Stimulated activated CD8-positive, alpha-beta memory T cell treated with anti-CD3 and anti-CD28 coated beads, Interleukin-2, amount 100 ng/mL, for 1 hour (primary cell): ENCODE data around the gene CRYBG3.
A peak's percentile ranks its signal among the peaks of the same experiment; 100 is the strongest.
"Not testable (repeated sequence)": the region's sequence is repeated elsewhere in the genome, so short reads cannot be mapped to it uniquely, and the experiment has no call there.

ENCODE experiments used
- DNase-seq, 2 donors: peaks; one replicate each; pipeline ENCODE4 v3.0.0-alpha.2; 2020; ENCODE audit warnings: low read depth in 2 of 2

Gene CRYBG3

DNA sequence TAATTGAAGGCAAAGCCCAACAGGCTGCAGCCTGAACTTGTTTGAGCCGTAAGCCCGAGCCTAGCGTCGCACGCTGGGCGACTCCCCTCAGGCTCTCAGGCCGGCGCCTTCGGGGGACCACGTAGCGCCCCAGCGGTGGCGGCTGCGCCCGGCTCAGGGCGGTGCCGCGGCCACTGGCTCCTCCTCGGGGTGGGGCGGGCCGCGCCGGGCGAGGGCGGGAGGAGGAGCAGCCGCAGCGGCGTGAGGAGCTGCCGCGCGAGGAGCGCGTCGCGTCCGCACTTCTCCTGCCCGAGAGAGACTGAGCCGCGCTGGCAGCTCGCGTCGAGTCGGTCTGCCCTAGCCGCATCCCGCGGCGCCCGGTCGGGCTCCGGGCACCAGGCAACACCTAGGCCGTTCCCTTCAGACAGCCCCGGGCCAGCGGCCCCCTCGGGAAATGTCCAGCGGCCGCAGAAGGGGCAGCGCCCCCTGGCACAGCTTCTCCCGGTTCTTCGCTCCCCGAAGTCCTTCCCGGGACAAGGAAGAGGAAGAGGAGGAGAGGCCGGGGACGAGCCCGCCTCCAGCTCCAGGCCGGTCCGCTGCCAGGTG lies at the start of gene CRYBG3:
Gene CRYBG3, plus strand, starts transcription at position 238 of the 585 bp plus-strand sequence. Its CDS starts 196 bp downstream, at position 434.
- peak; percentile 63 to 67 for DNase-seq

DNA sequence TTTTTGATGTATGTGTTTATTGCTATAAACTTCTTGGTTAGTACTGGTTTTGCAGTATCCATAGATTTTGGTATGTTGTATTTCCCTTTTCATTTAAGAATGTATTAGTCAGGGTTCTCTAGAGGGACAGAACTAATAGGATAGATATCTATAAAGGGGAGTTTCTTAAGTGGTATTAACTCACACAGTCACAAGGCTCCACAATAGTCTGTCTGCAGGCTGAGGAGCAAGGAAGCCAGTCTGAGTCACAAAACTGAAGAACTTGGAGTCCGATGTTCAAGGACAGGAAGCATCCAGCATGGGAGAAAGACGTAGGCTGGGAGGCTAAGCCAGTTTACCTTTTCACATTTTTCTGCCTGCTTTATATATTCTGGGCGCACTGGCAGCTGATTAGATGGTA lies 48.9 kb upstream of the CRYBG3 start:
- no peak for DNase-seq

DNA sequence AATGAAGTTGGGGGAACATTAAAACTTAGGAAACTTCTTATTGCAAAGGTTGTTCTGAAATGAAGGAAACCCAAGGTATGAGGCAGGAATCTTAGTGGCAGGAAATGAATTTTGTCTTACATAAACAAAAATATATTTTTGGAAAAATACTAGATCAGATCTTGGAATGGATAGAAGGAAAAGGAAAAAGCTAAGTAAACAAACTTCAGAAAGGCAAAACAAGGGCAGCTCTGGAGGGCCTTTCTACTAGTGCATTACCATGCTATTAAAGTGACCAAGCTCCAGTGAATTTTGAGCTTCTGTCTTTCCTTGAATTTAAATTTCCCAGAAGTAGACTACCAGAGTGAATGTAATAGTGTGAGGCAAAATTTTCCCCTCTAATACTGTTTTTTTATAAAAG lies 43.7 kb upstream of the CRYBG3 start:
- DNase-seq = no peak

DNA sequence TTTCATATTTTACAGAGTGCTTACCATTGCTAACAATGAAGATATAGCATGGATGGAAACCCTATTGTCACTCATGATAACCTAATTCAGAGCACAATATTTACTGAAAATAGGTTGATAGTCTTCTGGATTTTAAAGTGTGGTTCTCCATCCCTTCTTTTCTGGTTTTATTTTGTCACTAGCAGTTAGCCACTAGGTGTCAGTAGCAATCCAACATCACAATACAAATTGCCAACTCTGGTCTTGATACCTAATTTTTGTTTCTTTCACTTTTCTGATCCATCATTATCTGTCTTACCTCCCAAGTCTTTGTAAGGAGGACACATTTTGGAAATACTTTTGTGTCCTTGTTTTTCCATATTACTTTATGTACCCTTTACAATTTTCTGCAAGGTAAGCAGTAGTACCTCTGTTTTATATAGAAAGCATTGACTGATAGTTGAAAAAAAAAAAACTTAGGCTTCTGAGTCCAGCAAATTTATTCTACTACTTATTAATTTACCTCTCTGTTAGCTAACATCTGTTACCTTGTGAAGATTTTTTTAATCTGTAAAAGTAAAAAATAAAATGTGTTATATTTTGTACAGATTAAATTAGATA lies 28.3 kb upstream of the CRYBG3 start:
- DNase-seq = no peak

DNA sequence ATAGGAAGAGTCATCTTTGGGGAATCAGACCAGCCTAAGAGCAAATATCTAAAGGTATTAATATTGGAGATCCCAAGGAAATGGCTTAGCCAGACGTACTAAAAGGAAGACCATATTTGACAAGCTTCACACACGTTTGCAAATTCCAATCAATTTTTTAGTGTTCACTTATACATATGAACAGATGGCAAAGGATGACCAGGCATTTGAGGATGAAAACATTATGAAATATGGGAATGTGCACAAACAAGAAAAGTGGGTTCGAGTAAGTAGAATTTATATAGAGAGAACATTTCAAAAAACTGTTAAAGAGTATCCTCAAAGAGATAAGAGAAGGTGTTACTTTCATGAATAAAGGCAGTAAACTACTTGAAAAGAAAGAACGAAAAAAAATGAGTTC lies 25.9 kb upstream of the CRYBG3 start:
- no peak for DNase-seq

DNA sequence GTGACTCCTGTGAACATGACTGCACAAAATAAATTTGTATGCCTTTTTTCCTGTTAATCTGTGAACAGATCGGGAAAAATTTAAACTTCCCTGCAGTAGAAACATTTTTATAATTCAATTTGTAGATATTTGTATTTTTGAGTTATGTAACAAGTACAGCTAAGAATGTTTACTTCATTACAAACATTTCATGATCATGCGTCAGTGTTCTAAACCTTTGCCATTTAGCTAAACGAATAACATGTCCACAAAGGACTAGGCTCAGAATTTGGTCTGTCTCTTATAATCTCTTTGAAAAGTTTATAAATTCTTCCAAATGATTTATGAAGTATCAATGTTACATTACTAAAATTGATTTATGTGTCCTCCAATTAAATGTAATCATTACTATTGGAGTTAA lies 17.3 kb upstream of the CRYBG3 start:
- DNase-seq = no peak

DNA sequence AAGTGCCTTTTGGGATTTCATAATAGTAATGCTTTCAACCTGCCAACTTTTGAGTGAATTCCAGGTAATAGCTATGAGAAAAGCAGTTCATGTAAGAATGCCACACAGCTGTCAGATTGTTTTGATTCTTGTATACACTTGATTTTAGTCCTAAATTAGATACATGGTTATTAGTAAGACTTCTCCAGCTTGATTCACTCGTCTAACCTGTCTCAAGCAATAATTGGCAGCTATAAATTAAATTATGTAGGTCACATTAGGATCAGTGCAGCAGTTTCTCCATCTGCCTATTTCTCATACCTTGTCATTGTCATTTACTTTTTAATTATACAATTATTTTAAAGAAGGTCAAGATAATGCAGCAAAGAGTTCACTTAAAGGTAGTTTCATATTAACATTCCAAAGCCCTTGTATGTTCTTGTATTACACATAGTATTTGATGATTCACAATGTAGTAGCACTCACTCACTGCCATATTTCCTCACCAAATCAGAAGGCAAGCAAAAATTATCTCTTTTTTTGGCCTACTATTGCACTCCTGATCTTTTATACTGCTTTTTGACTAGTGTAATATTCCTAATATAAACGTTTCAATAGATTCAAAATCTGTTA lies 10.9 kb upstream of the CRYBG3 start:
- no peak for DNase-seq

DNA sequence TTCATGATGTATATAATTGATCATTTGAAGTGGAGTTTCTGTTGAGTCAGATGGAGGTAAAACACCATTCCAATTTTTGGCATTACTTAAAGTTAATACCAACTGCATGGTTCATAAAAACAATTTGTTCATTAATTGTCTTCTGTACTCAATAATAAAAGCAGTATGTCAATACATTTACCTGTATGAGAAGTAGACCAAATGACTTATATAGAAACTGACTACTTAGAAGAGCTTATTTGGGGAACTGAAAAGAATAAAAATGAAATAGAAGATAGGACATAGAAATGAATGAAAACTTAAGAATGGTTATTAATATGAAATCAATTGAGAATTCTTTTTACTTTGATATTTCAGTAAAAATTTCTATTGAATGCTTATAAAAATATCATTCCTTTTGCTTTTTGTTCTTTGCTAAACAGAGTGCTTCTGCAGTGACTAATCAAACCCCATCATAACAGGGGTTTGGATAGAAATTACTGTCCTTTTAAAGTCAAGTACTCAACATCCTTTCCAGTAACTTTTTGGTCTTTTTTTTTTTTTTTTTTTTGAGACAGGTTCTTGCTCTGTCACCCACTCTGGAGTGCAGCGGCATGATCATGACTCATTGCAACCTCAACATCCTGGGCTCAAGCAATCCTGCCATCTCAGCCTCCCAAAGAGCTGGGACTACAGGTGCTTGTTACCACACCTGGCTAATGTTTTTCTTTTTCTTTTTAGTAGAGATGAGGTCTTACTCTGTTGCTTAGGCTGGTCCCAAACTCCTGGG lies 6.5 kb upstream of the CRYBG3 start:
- no peak for DNase-seq

DNA sequence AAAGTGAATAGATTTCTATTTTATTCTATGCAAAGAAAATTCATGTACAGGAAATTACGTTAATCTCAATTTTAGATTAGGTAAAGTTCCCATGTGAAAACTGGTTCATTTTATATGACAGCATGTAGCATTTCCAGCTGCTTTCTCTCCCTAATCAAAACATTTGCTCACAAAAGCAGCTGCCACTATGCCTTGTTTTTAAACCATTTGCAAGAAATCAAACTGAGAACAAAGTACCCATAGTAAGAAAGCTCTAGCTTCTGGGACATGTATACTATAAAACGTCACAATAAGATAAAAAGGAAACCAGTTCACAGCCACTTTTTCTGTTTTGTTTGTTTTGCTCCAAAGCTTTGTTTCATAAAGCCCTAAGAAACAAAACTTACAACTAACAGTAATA lies 5.0 kb upstream of the CRYBG3 start:
- DNase-seq = no peak

DNA sequence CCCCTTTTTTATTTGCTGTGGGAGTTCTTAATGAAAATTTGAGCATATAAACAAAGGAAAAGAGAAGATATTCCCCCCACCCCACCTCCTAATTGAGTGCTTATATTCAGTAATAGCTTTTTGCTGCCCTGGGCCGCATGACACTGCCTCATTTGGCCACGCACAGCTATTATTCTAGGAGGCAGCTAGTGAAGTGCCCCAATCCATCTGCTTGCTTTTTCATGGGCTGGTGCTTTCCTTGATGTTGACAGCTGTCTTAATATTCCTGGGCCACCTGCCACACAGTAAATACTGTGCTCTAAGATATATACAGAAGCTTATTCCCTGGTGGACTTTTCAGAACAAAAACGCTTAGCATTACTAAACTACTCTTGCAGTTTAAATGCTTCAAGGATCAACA lies 3.8 kb upstream of the CRYBG3 start:
- DNase-seq = no peak

DNA sequence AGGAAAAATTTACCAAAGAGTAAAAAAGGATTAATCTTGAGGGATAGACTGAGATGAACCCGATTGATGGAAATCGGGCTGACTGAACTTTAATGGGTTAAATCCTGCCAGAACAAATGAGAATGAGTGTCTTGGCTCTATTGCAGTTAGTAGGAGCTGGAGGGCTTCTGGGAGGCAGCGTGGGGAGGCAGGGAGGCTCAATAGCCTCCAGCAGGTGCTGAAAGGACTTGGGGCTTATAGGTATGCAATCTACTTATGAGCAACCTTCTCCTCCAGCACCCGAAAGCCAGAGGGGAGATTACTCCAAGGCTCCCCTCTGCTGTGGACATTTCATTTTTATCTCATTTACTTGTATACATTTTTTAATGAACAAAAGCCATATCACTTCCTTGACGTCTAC lies 1.0 kb upstream of the CRYBG3 start:
- no peak for DNase-seq

DNA sequence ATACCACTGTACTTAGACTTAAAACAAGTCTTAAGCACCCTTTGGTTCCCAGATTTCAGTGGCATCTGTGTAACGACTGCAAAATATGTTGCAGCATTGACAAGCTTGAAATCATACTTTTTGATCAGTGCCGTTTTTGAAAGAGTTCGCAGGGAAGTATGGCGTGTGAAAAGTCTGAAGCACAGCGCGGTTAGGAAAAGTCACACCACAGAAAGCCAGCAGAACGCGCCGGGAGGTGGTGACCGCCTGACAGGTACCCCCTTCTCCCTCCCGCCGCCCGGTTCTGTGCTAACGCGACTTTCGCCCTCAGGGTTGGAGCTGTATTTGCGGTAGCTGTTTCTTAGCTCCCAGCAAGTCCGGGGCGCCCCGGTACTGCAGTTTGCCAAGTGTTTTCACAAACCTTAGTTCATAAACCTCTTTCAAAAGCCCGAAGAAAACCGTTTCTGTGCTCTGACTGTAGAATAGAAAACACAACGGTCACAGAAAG lies 481 bp upstream of the CRYBG3 start:
- peak in 1 of 2 donors; percentile 22 for DNase-seq

DNA sequence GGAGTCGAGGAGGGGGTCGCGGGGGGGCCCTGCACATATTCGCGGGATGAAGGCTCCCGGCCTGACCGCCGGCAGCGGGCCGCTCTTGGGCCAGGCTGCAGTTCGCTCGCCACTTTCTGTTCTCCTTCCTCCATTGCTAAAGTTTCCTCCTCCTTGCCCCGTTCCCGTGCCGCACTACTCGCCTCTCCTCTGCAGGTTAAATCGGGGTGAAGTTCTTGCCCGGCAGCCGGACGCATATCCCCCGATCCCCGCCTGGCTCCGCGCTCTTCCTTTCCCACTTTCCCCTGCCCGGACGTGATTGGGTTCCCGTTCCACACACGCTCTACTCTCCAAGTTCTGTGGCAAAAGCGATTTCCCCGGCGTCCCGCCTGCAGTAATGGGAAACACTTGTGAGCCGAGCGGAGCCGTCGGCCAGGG lies 556 bp downstream of the CRYBG3 start:
- DNase-seq = no peak

DNA sequence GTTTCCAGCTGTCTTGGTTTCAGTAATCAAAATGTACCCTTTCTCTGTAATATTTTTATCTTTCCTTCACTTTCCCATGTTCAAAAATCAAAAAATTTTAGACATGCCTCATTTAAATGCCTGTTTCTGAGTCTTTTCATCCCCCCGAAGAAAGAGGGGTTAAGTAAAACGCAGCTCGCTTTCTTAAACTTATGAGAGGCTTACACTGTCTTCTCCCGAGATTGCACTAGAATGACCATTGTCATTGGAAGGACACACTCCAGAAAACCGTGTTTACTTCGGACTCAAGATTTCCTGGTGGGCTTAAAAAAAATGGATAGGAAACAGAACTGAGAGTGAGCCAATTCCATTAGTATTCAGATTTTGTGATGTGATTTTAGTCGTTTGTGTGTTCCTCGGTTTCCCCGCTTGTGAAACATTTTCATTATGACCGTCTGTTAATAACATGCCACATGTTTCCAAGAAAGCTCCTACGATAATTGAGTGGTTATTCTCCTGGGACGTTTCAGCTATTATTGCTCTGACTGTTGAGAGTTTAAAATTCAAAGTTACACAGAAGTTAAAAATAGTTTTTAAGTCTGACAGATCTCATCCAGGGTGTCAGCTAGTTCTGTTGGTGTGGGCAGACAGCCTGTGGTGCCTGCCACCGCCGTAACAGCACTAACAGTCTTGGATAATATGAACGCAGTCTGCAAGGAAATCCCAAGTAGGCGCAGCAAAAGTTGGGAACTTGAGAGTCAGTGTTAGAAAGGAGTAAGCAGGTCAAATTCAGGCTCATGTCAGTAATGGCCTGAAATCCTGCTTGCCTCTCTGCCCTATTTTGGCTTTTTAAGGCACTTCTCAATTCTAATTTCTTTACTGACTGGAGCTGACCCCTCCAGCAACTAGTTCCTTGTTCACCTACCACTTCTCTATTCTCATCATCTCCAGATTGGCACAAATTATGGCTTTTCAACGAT lies 1.5 kb downstream of the CRYBG3 start:
- DNase-seq = no peak

DNA sequence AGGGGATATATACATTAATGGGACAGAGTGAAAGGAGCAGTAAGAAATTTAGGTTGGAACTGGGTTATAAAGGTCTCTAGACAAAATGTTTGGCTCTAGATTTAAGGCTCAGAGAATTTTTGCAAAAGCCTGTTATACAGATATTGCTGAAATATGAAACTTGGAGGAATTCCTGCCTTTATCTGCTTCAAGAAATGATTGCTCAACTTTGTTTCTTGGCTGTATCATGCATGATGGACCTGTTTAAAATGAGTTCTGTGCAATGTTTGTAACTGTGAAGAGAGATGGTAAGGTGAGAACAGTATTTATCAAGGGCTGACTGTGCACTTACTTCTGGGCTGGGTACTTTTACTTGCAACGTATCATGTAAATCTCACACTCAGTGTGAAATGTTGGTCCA lies 3.3 kb downstream of the CRYBG3 start:
- no peak for DNase-seq

DNA sequence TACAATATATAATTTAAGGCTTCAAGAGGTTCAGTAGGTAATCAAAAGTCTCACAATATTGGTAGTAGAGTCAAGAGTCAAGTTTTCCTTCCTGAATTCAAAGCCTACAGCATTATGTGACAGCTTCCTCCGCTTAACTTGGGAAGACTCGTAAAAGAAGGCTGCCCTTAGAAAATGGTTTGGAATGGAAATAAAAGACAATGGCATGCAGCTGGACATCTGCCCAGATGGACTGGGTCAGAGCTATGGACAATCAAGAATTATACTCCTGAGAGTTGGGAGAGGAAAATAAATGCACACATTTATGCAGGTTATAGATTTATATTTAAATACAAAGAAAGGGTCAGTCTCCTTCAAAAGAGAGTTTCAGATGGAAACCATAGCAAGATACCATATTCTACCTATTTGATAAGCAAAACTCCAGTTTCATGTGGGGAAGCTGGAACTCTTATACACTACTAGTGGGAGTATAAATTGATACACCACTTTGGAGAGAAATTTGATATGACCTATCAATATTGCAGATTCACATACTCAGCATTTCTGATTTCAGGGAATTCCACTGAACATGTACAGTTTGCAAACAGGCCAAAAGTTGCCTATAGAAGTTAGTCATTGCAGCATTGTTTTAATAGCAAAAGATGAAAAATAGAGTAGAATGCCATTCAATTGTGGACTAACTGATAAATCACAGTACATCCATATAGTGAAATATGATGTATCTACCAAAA lies 6.1 kb downstream of the CRYBG3 start:
- no peak for DNase-seq

DNA sequence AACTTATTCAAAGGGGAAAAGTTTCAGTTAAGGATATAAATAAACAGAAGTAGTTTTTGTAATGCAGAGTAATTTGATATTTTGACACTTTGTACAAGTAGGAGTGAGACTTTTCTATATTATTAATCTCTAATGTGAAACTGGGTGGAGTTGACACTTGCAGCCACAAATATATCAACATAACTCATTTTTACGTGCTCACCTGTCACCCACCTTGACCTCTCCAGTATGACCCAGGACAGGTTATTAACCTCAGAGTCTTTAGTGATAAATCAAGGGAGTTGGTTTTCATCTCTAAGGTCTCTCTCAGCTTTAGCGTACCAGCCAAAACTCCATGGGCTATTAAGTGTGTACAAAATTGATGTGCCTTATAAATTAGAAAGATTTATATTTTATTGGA lies 7.4 kb downstream of the CRYBG3 start:
- no peak for DNase-seq

DNA sequence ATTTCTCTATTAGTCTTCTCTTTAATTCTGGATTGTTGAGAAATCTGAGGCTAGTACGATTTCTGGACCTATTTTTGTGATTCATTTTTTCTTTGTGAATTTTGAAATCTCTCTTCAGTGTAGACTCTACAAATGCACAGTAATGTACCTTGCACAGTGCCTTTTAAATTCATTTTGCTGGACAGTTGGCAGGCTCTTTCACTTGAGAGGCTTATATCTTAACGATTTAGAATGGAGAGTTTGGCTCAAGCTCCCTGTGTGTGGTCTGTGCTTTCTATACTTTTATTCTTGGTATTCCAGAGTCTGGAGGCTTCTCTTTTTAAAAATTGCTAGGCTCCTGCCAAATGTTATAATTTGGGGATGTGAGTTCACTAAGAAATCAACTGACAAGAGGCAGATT lies 8.8 kb downstream of the CRYBG3 start:
- no peak for DNase-seq

DNA sequence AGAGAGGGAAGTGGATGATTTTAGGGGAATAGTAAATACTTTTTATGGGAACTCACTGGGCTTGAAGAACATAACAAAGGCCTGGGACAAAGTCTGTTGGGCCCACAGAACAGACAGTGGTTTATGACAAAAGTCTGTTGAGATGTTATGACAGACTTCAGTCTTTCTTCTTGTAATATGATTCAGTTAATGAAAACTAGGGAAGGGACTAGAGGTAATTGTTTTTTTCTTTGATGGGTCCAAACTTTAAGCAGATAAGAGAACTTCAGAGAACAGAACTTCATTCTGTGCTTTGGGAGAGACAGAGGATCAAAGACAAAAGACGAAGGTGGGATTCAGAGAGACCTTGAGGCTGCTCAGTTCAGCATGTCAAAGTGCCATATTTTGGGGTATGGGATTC lies 9.3 kb downstream of the CRYBG3 start:
- DNase-seq = no peak

DNA sequence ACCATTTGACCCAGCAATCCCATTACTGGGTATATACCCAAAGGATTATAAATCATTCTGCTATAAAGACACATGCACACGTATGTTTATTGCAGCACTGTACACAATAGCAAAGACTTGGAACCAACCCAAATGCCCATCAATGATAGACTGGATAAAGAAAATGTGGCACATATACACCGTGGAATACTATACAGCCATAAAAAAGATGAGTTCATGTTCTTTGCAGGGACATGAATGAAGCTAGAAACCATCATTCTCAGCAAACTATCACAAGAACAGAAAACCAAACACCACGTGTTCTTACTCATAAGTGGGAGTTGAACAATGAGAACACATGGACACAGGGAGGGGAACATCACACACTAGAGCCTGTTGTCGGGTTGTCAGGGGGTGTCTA lies 11.4 kb downstream of the CRYBG3 start:
- not testable (repeated sequence) for DNase-seq

DNA sequence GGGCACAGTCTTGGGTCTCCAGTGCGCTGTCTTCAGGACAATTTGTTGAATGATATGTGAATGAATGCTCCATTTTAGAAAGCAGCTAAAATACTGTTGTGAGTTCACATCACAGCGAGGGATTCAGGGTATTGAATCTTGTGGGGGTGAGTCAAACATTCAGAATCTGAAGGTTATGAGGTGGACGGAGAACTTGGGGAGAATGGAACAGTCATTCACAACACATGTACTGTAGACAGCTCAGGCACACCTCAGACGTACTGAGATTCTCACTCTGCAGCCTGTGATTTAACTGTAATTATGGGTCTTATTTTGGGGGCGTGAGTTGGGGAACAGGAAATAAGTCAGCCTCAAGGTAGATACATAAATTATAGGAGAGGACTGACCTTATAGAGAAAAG lies 13.9 kb downstream of the CRYBG3 start:
- no peak for DNase-seq
